ENCODE data around the gene COG1. TPM values are rescaled to one million over a fixed set of nuclear protein-coding genes. Genes with fewer than 3 reads are reported as not detected.

The COG1 gene
- total RNA-seq, 1 experiment from 2014 or later: 26.5 TPM

DNA sequence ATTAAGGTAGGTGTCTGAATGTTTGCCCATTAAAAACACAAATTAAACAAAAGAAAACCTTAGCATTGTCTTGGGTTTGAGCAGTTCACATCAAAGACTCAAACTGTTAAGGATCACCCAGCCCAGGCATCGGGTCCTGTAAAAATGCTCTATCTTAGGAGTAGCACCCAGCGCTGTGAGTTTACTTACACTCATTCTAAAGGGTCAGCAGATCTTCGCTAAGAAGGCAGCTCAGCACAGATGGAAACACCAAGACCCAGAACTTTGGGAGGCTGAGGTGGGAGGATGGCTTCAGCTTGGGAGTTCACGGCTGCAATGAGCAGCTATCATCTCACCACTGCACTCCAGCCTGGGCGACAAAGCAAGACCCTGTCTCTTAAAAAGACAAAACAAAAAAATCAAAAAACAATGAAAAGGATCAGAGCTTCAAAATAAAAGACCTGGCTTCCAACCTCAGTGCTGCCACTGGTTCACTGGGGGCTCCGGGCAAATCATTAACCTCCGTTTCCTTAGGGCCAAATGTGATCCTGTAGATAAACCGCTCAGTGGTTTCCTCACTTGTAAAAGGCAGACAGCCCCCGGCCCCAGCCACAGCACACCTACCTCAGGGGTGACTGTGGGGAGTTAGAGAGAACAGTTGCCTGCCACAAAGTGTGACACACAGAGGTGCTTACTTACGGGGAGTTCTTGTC lies 11.1 kb downstream of the COG1 start:
- no peak overlapping the region for H2AFZ ChIP-seq (ENCODE audit: low read length)
- H3K18ac ChIP-seq (ENCODE audit: insufficient read length, low read depth, low read length): no peak overlapping the region
- H3K23me2 ChIP-seq (ENCODE audit: insufficient read length, low read depth, low read length, poor library complexity, severe bottlenecking): no peaks in the 10 kb centered on the region
- H3K23ac ChIP-seq (ENCODE audit: insufficient read length, low read depth, low read length): no peak overlapping the region
- H3T11ph ChIP-seq (ENCODE audit: low read length): no peak overlapping the region
- no peak overlapping the region for H3K27ac ChIP-seq (ENCODE audit: insufficient read length, low read depth, low read length)
- no peak overlapping the region for H3K4ac ChIP-seq (ENCODE audit: low read depth, low read length)
- no peak overlapping the region for H3K14ac ChIP-seq (ENCODE audit: insufficient read depth, low read length)
- H4K91ac ChIP-seq (ENCODE audit: insufficient read length, low read depth, low read length): no peak overlapping the region
- no peak overlapping the region for H2AK5ac ChIP-seq (ENCODE audit: insufficient read length, low read length)
- no peak overlapping the region for H2BK12ac ChIP-seq (ENCODE audit: insufficient read length, low read depth, low read length)
- Mint-ChIP-seq H3K9me3 (no peaks in the 10 kb centered on the region), H3K4me3 (no peak overlapping the region), H3K4me1 (no peaks in the 10 kb centered on the region), H3K36me3 (ENCODE audit: insufficient read depth in 1 of 3, low read depth in 3 of 3) (peaks cover 49 to 93% (median 88%) of the 10 kb centered on the region in 3 experiments; a peak in 6 of 7 replicates), H3K27ac (peak overlapping the region in 2 of 3 experiments; percentile 34 to 48; a peak in 3 of 7 replicates), H3K27me3 (ENCODE audit: low read depth) (no peaks in the 10 kb centered on the region)
- TF ChIP-seq, protein P1, sequence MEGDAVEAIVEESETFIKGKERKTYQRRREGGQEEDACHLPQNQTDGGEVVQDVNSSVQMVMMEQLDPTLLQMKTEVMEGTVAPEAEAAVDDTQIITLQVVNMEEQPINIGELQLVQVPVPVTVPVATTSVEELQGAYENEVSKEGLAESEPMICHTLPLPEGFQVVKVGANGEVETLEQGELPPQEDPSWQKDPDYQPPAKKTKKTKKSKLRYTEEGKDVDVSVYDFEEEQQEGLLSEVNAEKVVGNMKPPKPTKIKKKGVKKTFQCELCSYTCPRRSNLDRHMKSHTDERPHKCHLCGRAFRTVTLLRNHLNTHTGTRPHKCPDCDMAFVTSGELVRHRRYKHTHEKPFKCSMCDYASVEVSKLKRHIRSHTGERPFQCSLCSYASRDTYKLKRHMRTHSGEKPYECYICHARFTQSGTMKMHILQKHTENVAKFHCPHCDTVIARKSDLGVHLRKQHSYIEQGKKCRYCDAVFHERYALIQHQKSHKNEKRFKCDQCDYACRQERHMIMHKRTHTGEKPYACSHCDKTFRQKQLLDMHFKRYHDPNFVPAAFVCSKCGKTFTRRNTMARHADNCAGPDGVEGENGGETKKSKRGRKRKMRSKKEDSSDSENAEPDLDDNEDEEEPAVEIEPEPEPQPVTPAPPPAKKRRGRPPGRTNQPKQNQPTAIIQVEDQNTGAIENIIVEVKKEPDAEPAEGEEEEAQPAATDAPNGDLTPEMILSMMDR (conservative IDR thresholded peaks at IDR 0.05): no peak
- no peaks in the 10 kb centered on the region for H3K79me1 ChIP-seq (ENCODE audit: insufficient read depth, low read depth, low read length, poor library complexity, severe bottlenecking)
- no peaks in the 10 kb centered on the region for H3K27me3 ChIP-seq (ENCODE audit: insufficient read depth, low read length)
- H3K4me2 ChIP-seq (ENCODE audit: insufficient read depth, insufficient read length, low read length): no peak overlapping the region
- no peaks in the 10 kb centered on the region for H3K4me1 ChIP-seq (ENCODE audit: insufficient read depth, low read length)
- no peak overlapping the region for H2BK15ac ChIP-seq (ENCODE audit: low read depth, low read length)
- no CpG with 5 or more reads among the region's 10 CpGs for WGBS (ENCODE audit: extremely low coverage, insufficient read length, low lambda C conversion rate)
- no peak overlapping the region for H3K56ac ChIP-seq (ENCODE audit: insufficient read length, low read depth, low read length)
- H4K5ac ChIP-seq (ENCODE audit: insufficient read length, low read depth, low read length): no peak overlapping the region
- H4K20me1 ChIP-seq (ENCODE audit: control insufficient read depth, insufficient read depth, insufficient read length): no peaks in the 10 kb centered on the region
- no peaks in the 10 kb centered on the region for H3K79me2 ChIP-seq (ENCODE audit: insufficient read depth, low read length)
- no peaks in the 10 kb centered on the region for H3K9me3 ChIP-seq (ENCODE audit: control insufficient read depth, low read depth, low read length)
- H2BK120ac ChIP-seq (ENCODE audit: low read depth, low read length, poor library complexity, severe bottlenecking): no peak overlapping the region
- H3K9ac ChIP-seq (ENCODE audit: extremely low read depth, insufficient read length, low read length): no peak overlapping the region
- DNase-seq: no peak
- no peak overlapping the region for H2BK5ac ChIP-seq (ENCODE audit: insufficient read length, low read length)
- H2BK20ac ChIP-seq (ENCODE audit: low read depth, low read length, poor library complexity, severe bottlenecking): no peak overlapping the region
- no peak overlapping the region for H4K8ac ChIP-seq (replicated peaks; ENCODE audit: insufficient read length, low read depth, low read length)
